A549 (cell line): Measurements from ENCODE around the gene EDIL3.

ENCODE experiments used
- FOSL2 ChIP-seq, 2 experiments: fragments of 450-650 bp in 1 of 2; fragments of >200 bp in 1 of 2; sonication (Bioruptor Twin) in 1 of 2; formaldehyde crosslinking; IDR thresholded peaks; 2 replicates each; pipeline versions ENCODE4 v1.5.0 to v1.6.1; 2016 to 2020; ENCODE audit warnings: mild to moderate bottlenecking in 1 of 2, moderate library complexity in 1 of 2
- JUN ChIP-seq, 2 experiments: fragments of >200 bp; sonication (Bioruptor Twin); formaldehyde crosslinking; IDR thresholded peaks; 2 replicates in 1 of 2; 3 replicates in 1 of 2; pipeline ENCODE4 v1.6.1; 2016 to 2017
- POLR2A ChIP-seq: IDR thresholded peaks from 2 replicates; pipeline ENCODE4 v1.6.1; 2012; ENCODE audit warnings: mild to moderate bottlenecking, low read length
- RFX5 ChIP-seq: fragments of 450-650 bp; IDR thresholded peaks from 2 replicates; pipeline ENCODE4 v1.7.1; 2014; ENCODE audit warnings: antibody characterized with exemption, mild to moderate bottlenecking, moderate library complexity
- RNF2 ChIP-seq: fragments of 200-600 bp; sonication (generic); IDR thresholded peaks from 2 replicates; pipeline ENCODE4 v1.6.1; 2016; ENCODE audit warnings: low read depth, mild to moderate bottlenecking, antibody characterized with exemption, moderate library complexity, borderline replicate concordance
- TFCP2L1 ChIP-seq: fragments of 250-450 bp; sonication (Bioruptor Pico); IDR thresholded peaks from 2 replicates; pipeline ENCODE4 v1.5.0; 2021; ENCODE audit warnings: mild to moderate bottlenecking
- TF ChIP-seq, protein P1 (sequence below): fragments of >200 bp; sonication (Bioruptor Twin); formaldehyde crosslinking; IDR thresholded peaks from 3 replicates; pipeline ENCODE4 v1.5.1; 2016
- TF ChIP-seq, protein P2 (sequence below): fragments of 150-350 bp; IDR thresholded peaks from 2 replicates; pipeline ENCODE4 v1.6.1; 2014; ENCODE audit warnings: low read depth, mild to moderate bottlenecking, low read length
- TF ChIP-seq, protein P3 (sequence below): fragments of 200-600 bp; sonication (generic); IDR thresholded peaks from 2 replicates; pipeline ENCODE4 v1.6.1; 2016; ENCODE audit warnings: antibody characterized with exemption, mild to moderate bottlenecking, moderate library complexity

DNA sequence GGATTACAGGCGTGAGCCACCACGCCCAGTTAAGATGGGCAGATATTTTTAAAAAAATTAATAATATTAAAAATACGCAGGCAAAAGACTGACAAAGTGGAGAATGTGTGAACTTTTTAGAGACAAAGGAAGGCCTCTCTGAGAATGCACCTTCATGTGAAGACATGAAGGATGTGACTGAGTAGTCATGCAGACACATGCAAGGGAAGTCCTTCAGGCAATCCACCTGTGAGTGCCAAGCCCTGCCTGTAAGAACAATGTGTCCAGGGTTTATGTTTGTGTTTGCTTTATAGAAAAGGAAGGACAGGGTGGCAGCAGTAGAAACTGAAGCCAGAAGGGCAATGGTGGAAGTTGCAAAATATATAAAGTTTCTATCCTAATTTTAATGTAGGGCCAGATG, 169.2 kb downstream of the EDIL3 start:
- TF ChIP-seq TFCP2L1 (CRISPR knock-in tag) (no peak), FOSL2 (IDR thresholded peaks at IDR 0.05) (no peak), FOSL2 (CRISPR knock-in tag; IDR thresholded peaks at IDR 0.05) (no peak), POLR2A (no peak), RFX5 (no peak), JUN (IDR thresholded peaks at IDR 0.05) (no peak), RNF2 (no peak)
- TF ChIP-seq, protein P1, sequence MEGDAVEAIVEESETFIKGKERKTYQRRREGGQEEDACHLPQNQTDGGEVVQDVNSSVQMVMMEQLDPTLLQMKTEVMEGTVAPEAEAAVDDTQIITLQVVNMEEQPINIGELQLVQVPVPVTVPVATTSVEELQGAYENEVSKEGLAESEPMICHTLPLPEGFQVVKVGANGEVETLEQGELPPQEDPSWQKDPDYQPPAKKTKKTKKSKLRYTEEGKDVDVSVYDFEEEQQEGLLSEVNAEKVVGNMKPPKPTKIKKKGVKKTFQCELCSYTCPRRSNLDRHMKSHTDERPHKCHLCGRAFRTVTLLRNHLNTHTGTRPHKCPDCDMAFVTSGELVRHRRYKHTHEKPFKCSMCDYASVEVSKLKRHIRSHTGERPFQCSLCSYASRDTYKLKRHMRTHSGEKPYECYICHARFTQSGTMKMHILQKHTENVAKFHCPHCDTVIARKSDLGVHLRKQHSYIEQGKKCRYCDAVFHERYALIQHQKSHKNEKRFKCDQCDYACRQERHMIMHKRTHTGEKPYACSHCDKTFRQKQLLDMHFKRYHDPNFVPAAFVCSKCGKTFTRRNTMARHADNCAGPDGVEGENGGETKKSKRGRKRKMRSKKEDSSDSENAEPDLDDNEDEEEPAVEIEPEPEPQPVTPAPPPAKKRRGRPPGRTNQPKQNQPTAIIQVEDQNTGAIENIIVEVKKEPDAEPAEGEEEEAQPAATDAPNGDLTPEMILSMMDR = no peak
- TF ChIP-seq, protein P2, sequence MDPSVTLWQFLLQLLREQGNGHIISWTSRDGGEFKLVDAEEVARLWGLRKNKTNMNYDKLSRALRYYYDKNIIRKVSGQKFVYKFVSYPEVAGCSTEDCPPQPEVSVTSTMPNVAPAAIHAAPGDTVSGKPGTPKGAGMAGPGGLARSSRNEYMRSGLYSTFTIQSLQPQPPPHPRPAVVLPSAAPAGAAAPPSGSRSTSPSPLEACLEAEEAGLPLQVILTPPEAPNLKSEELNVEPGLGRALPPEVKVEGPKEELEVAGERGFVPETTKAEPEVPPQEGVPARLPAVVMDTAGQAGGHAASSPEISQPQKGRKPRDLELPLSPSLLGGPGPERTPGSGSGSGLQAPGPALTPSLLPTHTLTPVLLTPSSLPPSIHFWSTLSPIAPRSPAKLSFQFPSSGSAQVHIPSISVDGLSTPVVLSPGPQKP = no peak
- TF ChIP-seq, protein P3, sequence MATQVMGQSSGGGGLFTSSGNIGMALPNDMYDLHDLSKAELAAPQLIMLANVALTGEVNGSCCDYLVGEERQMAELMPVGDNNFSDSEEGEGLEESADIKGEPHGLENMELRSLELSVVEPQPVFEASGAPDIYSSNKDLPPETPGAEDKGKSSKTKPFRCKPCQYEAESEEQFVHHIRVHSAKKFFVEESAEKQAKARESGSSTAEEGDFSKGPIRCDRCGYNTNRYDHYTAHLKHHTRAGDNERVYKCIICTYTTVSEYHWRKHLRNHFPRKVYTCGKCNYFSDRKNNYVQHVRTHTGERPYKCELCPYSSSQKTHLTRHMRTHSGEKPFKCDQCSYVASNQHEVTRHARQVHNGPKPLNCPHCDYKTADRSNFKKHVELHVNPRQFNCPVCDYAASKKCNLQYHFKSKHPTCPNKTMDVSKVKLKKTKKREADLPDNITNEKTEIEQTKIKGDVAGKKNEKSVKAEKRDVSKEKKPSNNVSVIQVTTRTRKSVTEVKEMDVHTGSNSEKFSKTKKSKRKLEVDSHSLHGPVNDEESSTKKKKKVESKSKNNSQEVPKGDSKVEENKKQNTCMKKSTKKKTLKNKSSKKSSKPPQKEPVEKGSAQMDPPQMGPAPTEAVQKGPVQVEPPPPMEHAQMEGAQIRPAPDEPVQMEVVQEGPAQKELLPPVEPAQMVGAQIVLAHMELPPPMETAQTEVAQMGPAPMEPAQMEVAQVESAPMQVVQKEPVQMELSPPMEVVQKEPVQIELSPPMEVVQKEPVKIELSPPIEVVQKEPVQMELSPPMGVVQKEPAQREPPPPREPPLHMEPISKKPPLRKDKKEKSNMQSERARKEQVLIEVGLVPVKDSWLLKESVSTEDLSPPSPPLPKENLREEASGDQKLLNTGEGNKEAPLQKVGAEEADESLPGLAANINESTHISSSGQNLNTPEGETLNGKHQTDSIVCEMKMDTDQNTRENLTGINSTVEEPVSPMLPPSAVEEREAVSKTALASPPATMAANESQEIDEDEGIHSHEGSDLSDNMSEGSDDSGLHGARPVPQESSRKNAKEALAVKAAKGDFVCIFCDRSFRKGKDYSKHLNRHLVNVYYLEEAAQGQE = no peak
